Measurements from ENCODE around the gene AJAP1. TPM values are rescaled to one million over a fixed set of nuclear protein-coding genes. Genes with fewer than 3 reads are reported as not detected.

The AJAP1 gene
- total RNA-seq, 2 experiments from 2014 or later, result not detected

DNA sequence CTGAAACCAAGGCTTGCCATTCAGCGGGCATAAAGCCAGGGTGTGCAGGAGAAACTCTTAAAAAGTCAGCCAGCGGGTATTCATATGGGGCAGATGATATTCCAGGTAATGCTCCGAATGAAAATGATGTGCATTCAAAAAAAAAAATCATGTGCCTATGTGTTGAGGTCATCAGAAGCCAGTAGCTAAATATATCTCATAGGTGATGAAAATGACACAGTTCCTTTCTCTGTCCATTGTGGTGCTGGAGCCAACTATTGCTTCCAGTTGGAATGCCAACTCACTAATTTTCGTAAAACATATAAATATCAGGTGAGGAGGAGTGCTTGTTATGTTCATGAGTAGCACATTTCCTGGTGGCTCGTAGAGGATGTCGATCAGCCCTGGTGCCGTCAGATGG lies 23.2 kb downstream of the AJAP1 start:
- CTCF ChIA-PET, result no interaction called here
- Mint-ChIP-seq H3K27me3 (ENCODE audit: low read depth) (no peaks in the 10 kb centered on the region), H3K9me3 (ENCODE audit: insufficient read depth) (no peaks in the 10 kb centered on the region), H3K4me3 (no peak overlapping the region), H3K4me1 (ENCODE audit: low read depth) (no peaks in the 10 kb centered on the region), H3K27ac (no peak overlapping the region), H3K36me3 (ENCODE audit: low read depth) (no peaks in the 10 kb centered on the region)
- no peak for ATAC-seq
- POLR2A ChIA-PET, result no interaction called here
- DNase-seq, result no peak

DNA sequence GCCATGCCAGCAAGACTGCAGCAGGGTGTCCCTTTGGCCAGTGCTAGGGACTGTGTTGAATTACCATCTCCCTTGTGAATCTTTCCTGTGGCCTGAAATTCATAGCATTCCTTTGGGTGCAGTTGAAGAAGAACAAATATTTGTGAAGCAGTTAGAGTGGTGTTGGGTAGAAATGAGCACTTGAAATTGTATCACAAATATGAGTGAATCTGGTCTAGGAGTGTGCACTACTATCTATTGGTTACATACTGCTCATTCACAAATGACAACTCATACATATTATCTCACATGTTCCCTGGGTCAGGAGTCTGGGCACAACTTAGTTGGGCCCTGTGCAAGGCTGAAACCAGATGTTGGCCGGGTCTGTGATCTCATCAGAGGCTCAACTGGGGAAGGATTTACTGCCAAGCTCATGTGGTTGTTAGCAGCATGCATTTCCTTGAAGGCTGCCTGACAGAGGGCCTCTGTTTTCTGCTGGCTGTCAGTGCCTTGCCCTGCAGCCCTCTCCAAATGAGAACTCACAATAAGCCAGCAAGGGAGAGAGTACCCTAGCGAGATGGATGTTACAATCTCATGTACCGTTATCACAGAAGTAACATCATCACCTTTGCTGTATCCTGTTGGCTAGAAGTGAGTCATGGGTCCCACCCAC lies 23.8 kb downstream of the AJAP1 start:
- no peak overlapping the region for H3K4me3 Mint-ChIP-seq
- no peak for ATAC-seq
- H3K27me3 Mint-ChIP-seq (ENCODE audit: low read depth), result no peaks in the 10 kb centered on the region
- no peaks in the 10 kb centered on the region for H3K4me1 Mint-ChIP-seq (ENCODE audit: low read depth)
- H3K36me3 Mint-ChIP-seq (ENCODE audit: low read depth), result no peaks in the 10 kb centered on the region
- DNase-seq, result no peak
- no peaks in the 10 kb centered on the region for H3K9me3 Mint-ChIP-seq (ENCODE audit: insufficient read depth)
- no peak overlapping the region for H3K27ac Mint-ChIP-seq
- ChIA-PET CTCF (no interaction called here), POLR2A (no interaction called here)

DNA sequence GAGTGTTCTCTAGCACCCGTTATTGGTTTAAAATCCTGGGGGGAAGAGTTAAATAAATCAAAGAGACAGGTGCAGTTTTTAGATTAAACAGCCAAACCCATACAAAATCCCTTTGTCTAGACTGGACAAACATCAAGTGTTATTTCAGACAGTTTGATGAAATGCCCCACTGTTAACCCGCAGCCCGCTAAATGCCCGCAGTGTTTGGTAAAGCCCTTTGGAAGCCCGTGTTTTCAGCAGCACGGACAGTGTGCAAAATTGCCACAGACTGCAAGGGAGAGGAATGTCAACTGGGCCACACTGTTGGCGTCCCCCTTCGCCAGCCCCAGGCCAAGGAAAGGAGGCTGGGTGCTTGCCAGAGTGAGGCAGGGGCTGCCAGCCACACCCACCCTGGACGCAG lies 26.6 kb downstream of the AJAP1 start:
- ATAC-seq, result no peak
- H3K9me3 Mint-ChIP-seq (ENCODE audit: insufficient read depth), result no peaks in the 10 kb centered on the region
- no peak for DNase-seq
- no peaks in the 10 kb centered on the region for H3K4me1 Mint-ChIP-seq (ENCODE audit: low read depth)
- POLR2A ChIA-PET, result no interaction called here
- no peaks in the 10 kb centered on the region for H3K27me3 Mint-ChIP-seq (ENCODE audit: low read depth)
- no peak overlapping the region for H3K4me3 Mint-ChIP-seq
- H3K27ac Mint-ChIP-seq, result no peak overlapping the region
- no peaks in the 10 kb centered on the region for H3K36me3 Mint-ChIP-seq (ENCODE audit: low read depth)
- CTCF ChIA-PET, result no interaction called here

DNA sequence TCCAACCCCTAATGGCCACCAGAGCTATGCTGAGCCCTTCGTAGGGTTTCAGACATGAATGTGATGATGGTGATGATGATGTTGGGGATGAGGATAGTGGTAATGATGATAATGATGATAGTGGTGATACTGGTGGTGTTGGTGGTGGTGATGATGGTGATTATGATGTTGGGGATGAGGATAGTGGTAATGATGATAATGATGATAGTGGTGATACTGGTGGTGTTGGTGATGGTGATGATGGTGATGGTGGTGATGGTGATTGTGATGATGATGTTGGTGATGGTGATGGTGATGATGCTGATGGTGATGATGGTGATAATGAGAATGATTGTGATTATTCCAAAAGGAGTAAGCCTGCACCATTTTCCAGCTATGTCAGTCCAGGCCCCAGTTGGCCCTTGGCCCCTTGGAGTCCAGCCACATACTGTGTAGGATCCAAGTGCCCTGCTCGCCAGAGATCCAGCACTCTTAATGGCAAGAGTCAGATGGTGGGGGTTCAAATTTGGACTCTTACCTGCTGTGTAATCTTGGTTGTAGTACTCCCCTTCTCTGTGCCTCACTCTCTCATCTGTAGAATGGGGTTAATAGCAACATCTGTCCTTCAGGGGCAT lies 28.3 kb downstream of the AJAP1 start:
- Mint-ChIP-seq H3K27ac (no peak overlapping the region), H3K9me3 (ENCODE audit: insufficient read depth) (no peaks in the 10 kb centered on the region), H3K36me3 (ENCODE audit: low read depth) (no peaks in the 10 kb centered on the region), H3K4me3 (no peak overlapping the region), H3K4me1 (ENCODE audit: low read depth) (no peaks in the 10 kb centered on the region), H3K27me3 (ENCODE audit: low read depth) (no peaks in the 10 kb centered on the region)
- ATAC-seq, result no peak
- DNase-seq, result no peak
- POLR2A ChIA-PET, result no interaction called here
- CTCF ChIA-PET, result no interaction called here

DNA sequence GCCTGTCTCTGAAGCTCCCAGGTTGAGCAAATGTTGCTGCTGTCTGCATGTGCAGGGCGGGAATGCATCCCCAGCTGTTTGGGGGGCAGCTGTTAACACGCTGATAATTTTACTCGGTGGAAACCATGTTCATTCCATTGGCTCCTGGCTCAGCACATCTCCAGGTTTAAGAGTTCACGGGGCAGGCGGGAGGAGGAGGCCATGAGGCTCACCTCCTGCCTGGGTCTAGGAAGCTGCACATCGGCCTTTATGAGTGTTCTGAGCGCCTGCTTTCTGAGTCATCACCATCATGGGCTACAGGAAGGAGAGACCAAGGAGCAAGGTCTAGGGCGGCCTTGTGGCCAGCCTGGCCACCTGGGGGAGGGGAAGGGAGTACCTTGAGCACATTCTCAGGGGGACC lies 29.7 kb downstream of the AJAP1 start:
- ChIA-PET CTCF (no interaction called here), POLR2A (no interaction called here)
- Mint-ChIP-seq H3K27ac (no peak overlapping the region), H3K27me3 (ENCODE audit: low read depth) (no peaks in the 10 kb centered on the region), H3K4me3 (no peak overlapping the region), H3K36me3 (ENCODE audit: low read depth) (no peaks in the 10 kb centered on the region), H3K9me3 (ENCODE audit: insufficient read depth) (no peaks in the 10 kb centered on the region), H3K4me1 (ENCODE audit: low read depth) (no peaks in the 10 kb centered on the region)
- DNase-seq (no peak), ATAC-seq (no peak)

DNA sequence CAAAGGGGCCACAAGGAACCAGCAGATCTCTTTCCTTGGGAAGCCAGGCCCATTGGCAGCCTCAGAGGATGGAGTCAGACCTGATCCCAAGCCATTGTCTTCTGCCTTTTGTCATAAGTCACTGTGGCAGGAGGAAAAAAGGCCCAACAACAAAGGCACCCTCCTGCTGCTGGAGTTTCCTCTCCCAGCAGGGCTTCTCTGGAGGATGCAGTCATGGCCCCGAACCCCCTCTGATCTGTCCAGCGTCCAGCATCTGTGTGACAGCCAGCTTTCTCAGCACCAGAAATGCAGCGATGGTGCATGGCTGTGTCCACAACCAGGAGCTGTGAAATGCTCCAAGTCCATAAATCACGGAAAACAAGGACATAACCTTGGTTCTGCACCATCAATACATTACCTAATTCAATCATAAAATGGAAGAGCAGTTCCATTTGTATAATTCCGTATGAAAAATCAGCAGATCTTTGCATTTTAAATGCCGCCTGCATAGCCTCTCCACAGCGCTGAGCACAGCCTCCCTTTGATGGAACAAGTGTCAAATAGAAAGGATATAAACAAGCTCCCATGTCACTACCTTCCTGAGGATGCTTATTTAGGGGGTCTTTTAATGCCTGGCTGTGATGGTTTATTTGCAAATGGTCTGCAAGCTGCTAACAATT lies 30.6 kb downstream of the AJAP1 start:
- no peak for DNase-seq
- H3K4me1 Mint-ChIP-seq (ENCODE audit: low read depth), result no peaks in the 10 kb centered on the region
- ChIA-PET CTCF (no interaction called here), POLR2A (interaction anchor here (0.5 kb wide), 1 partner anchor 14 kb away, joined by 3 read pairs; no protein-coding TSS in a partner anchor)
- no peaks in the 10 kb centered on the region for H3K9me3 Mint-ChIP-seq (ENCODE audit: insufficient read depth)
- no peak overlapping the region for H3K4me3 Mint-ChIP-seq
- H3K36me3 Mint-ChIP-seq (ENCODE audit: low read depth), result no peaks in the 10 kb centered on the region
- H3K27me3 Mint-ChIP-seq (ENCODE audit: low read depth), result no peaks in the 10 kb centered on the region
- ATAC-seq, result no peak
- no peak overlapping the region for H3K27ac Mint-ChIP-seq

DNA sequence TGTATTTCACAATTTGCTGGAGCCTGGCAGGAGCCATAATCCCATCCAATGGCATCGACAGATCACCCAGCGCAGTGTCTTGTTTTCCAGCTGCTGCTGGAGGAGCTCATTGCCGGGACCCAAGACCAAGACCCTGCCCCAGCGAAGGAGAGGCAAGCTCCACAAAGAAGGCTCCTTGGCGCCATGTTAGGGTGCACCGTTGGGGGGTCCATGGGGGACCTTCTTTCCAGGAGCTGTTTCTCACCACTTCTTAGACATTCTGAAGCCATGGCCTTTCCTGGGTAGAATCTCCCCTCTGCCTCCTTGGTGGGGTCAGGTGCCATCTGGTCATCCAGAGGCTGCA lies 31.1 kb downstream of the AJAP1 start:
- H3K4me1 Mint-ChIP-seq (ENCODE audit: low read depth), result no peaks in the 10 kb centered on the region
- DNase-seq (no peak), ATAC-seq (no peak)
- no peak overlapping the region for H3K4me3 Mint-ChIP-seq
- no peaks in the 10 kb centered on the region for H3K36me3 Mint-ChIP-seq (ENCODE audit: low read depth)
- no peak overlapping the region for H3K27ac Mint-ChIP-seq
- H3K27me3 Mint-ChIP-seq (ENCODE audit: low read depth), result no peaks in the 10 kb centered on the region
- ChIA-PET POLR2A (interaction anchor here (0.5 kb wide), 1 partner anchor 14 kb away, joined by 3 read pairs; no protein-coding TSS in a partner anchor), CTCF (no interaction called here)
- H3K9me3 Mint-ChIP-seq (ENCODE audit: insufficient read depth), result no peaks in the 10 kb centered on the region

DNA sequence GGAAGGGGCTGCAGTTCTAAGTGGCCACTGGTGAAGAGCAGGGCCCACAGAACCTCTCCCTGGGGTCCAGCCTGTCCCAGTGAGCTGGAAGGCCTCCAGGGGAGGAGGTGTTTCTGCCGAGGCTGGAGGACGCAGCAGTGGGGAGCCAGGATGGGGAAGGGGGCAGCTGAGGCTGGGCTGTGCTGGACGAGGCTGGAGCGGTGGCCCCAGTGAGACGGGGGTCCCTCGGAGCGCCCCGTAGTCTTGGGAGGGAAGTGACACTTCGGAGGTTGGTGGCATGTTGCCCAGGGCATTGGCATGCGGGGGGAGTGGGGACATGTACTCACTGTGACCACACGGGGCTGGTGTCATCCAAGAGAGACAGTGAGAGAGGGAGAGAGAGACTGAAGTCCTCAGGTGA lies 33.5 kb downstream of the AJAP1 start:
- POLR2A ChIA-PET, result no interaction called here
- Mint-ChIP-seq H3K27me3 (ENCODE audit: low read depth) (no peaks in the 10 kb centered on the region), H3K36me3 (ENCODE audit: low read depth) (no peaks in the 10 kb centered on the region), H3K27ac (no peak overlapping the region), H3K4me1 (ENCODE audit: low read depth) (no peaks in the 10 kb centered on the region), H3K4me3 (no peak overlapping the region), H3K9me3 (ENCODE audit: insufficient read depth) (no peaks in the 10 kb centered on the region)
- CTCF ChIA-PET, result no interaction called here
- no peak for DNase-seq
- ATAC-seq, result no peak

DNA sequence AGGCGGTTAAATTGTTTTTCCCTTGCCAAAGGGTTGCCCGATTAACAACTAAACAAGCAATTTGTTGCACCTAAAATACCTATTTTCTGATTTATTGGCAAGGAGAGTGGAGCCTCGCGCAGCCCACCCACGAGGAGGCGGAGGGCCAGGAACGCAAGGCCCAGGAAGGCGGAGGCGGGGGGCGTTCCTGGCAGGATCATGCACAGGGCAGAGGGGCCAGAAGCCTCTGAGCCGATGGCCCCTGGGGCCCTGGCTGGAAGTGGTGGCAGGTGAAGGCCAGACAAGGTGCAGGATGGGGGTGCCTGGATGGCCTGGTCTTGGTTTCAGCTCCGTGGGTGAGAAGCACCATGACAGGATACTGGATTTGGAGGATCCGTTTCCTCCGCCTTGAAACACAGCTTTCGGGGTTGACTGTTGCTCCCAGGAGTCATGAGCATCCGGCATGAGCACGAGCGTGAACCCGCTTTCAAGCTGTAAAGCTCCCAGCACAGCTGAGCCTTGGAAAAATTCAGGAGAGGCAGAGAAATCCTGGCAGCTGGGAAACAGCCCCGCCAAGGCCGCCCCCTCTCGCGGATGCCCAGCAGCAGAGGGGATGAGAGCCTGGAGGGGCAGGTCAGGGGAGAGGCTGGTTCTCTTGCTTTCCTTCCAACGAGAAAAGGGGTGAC lies 35.0 kb downstream of the AJAP1 start:
- ChIA-PET POLR2A (no interaction called here), CTCF (no interaction called here)
- Mint-ChIP-seq H3K27ac (no peak overlapping the region), H3K4me1 (ENCODE audit: low read depth) (no peaks in the 10 kb centered on the region), H3K4me3 (no peak overlapping the region), H3K27me3 (ENCODE audit: low read depth) (no peaks in the 10 kb centered on the region), H3K9me3 (ENCODE audit: insufficient read depth) (no peaks in the 10 kb centered on the region), H3K36me3 (ENCODE audit: low read depth) (no peaks in the 10 kb centered on the region)
- ATAC-seq, result no peak
- DNase-seq, result no peak

DNA sequence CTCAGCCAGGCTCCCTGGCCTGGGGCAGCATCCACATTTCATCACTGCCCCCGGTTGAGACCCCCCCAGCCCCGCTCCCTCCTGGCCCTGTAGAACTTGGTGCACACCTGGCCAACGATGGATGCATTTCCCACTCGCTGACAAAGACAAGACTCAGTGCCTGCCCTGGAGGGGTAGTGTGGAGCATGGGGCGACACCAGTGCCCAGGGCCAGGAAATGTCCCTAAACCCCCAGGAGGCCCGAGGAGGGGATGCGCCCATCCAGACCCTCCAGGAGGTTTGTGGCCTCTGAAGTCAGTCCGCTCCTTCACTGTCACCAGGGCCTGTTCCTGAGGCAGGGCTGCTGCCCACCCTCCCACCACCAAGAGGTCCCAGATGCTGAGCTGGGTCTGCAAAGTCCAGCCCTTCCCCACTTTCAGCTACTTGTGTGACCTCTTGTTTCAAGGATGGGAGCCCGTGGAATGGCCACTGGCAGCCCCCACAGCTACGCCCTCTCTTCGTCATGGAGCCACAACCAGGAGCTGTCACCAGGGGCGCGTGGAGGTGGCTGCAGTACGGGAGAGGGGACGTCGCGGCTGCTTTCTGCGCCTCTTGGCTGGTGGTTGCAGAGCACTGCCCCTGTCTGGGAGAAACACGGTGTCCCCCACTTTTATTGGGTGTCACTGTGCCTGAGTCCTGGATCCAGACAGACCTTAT lies 35.7 kb downstream of the AJAP1 start:
- Mint-ChIP-seq H3K27me3 (ENCODE audit: low read depth) (no peaks in the 10 kb centered on the region), H3K4me3 (no peak overlapping the region)

DNA sequence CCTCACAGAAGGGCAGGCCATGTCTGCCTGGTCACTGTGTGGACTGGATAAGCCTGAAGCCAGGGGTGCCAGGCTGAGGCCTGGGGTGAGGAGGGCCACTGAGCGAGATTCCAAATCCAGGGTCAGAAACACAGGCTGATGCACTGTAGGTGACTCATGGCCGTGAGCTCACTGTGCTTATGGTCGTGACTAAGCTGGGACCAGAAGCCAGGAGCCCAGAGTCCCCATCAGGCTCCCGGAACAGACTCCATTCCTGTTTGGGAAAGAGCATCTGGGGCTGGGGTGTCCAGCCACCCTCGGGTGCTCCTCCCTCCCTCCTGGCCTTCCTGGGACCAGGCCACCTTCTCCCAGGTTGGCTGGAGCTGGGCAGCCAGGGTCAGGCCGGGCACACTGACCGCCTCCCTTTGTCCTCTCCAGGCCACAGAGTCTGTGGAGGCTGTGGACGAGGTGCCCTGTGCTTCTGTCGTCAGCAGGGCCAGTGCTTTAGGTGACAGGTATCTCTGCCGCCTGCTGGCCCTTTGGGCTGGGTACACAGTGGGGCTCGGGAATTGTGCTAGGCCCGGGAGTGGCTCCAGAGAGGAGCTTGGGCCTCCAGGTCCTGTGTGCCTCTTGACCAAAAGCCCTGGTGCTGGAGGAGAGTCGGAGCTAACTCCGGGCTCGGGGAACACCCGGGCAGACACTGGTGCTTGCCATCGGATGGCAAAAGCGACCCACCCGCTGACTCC lies 36.7 kb downstream of the AJAP1 start:
- H3K4me3 Mint-ChIP-seq, result no peak overlapping the region
- no peaks in the 10 kb centered on the region for H3K27me3 Mint-ChIP-seq (ENCODE audit: low read depth)
- ChIA-PET CTCF (no interaction called here), POLR2A (no interaction called here)
- no peaks in the 10 kb centered on the region for H3K36me3 Mint-ChIP-seq (ENCODE audit: low read depth)
- no peaks in the 10 kb centered on the region for H3K9me3 Mint-ChIP-seq (ENCODE audit: insufficient read depth)
- no peak for DNase-seq
- ATAC-seq, result no peak
- no peaks in the 10 kb centered on the region for H3K4me1 Mint-ChIP-seq (ENCODE audit: low read depth)
- no peak overlapping the region for H3K27ac Mint-ChIP-seq

More for the DNA sequence above, 35.7 kb downstream of the AJAP1 start:
- Mint-ChIP-seq H3K36me3 (ENCODE audit: low read depth) (no peaks in the 10 kb centered on the region), H3K4me1 (ENCODE audit: low read depth) (no peaks in the 10 kb centered on the region), H3K9me3 (ENCODE audit: insufficient read depth) (no peaks in the 10 kb centered on the region), H3K27ac (no peak overlapping the region)
- ChIA-PET CTCF (no interaction called here), POLR2A (no interaction called here)
- DNase-seq (no peak), ATAC-seq (no peak)

Measured in activated CD8-positive, alpha-beta T cell treated with anti-CD3 and anti-CD28 coated beads, Interleukin-2, amount 10 ng/mL, durations not matched to agents 7 days and 5 days (primary cell).